ENCODE data around the gene TRAPPC10.

The TRAPPC10 gene

GRCh38 chr21:44071359-44072104 lies 59.4 kb downstream of the TRAPPC10 start:
- ATAC-seq, result no peak

- no peak for ATAC-seq
Measured at GRCh38 chr21:44072111-44072510, 60.0 kb downstream of the TRAPPC10 start.

- ATAC-seq, result no peak
Measured at GRCh38 chr21:44074315-44074958, 62.3 kb downstream of the TRAPPC10 start.

- peak; percentile 56 to 72 for ATAC-seq
Measured at GRCh38 chr21:44076316-44076715, 64.2 kb downstream of the TRAPPC10 start.

- no peak for ATAC-seq
Measured at GRCh38 chr21:44078411-44078981, 66.4 kb downstream of the TRAPPC10 start.

GRCh38 chr21:44079446-44079845 lies 67.3 kb downstream of the TRAPPC10 start:
- ATAC-seq, result no peak

GRCh38 chr21:44079846-44080245 lies 67.7 kb downstream of the TRAPPC10 start:
- no peak for ATAC-seq

- ATAC-seq, result no peak
Measured at GRCh38 chr21:44082648-44083440, 70.7 kb downstream of the TRAPPC10 start.

GRCh38 chr21:44083631-44084291 lies 71.7 kb downstream of the TRAPPC10 start:
- peak; percentile 78 to 81 for ATAC-seq

GRCh38 chr21:44084496-44085241 lies 72.6 kb downstream of the TRAPPC10 start:
- ATAC-seq, result no peak

GRCh38 chr21:44085491-44086321 lies 73.6 kb downstream of the TRAPPC10 start:
- no peak for ATAC-seq

GRCh38 chr21:44086636-44087425 lies 74.7 kb downstream of the TRAPPC10 start:
- no peak for ATAC-seq

- ATAC-seq, result no peak
Measured at GRCh38 chr21:44087426-44088400, 75.6 kb downstream of the TRAPPC10 start.

GRCh38 chr21:44088401-44088780 lies 76.3 kb downstream of the TRAPPC10 start:
- no peak for ATAC-seq

GRCh38 chr21:44089001-44089911 lies 77.1 kb downstream of the TRAPPC10 start:
- peak; percentile 73 to 77 for ATAC-seq

- peak; percentile 19 to 31 for ATAC-seq
Measured at GRCh38 chr21:44090325-44090724, 78.2 kb downstream of the TRAPPC10 start.

- ATAC-seq, result no peak
Measured at GRCh38 chr21:44092211-44092610, 80.1 kb downstream of the TRAPPC10 start.

GRCh38 chr21:44093761-44094160 lies 81.7 kb downstream of the TRAPPC10 start:
- ATAC-seq, result no peak

All from activated CD4-positive, CD25-positive, alpha-beta regulatory T cell treated with anti-CD3 and anti-CD28 coated beads, Interleukin-2, amount 50 U/mL, for 24 hours (primary cell).